T-helper 22 cell (primary cell): Measurements from ENCODE around the gene SLC2A1.

Experiments used
- DNase-seq: peaks from one replicate; pipeline ENCODE4 v3.0.0-alpha.2; 2020; ENCODE audit warnings: low read depth

The SLC2A1 gene

DNA sequence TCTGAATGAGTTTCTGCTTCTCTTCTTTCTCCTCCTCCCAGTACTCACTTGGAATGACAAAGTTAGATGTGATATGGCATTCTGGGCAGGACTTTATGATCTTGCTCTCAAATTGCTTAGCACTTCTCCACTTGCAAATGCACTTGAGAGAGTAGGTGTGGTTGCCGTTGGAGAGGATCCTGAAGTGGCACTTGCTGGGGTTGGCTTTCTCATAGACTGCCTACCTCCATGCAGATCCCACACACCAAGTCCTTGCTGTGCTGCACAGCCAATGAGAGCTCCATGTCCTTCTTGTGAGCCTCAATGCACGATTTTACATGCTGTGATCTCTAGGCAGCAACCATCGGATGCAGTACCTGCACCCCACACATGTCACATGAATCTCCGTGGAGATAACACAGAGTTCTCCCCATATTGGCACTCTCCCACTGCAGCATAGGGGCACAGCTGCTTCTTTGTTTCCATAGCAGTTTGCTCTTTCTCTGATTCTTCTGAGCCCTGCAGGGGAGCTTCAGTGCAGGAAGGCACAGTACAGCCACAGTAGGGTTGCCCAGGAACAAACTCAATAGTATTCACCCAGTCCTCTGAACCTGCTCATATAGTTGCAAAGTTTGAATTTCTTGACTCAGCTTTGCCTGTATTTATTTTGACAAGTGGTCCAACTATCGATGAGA, 67.1 kb downstream of the SLC2A1 start:
- no peak for DNase-seq

DNA sequence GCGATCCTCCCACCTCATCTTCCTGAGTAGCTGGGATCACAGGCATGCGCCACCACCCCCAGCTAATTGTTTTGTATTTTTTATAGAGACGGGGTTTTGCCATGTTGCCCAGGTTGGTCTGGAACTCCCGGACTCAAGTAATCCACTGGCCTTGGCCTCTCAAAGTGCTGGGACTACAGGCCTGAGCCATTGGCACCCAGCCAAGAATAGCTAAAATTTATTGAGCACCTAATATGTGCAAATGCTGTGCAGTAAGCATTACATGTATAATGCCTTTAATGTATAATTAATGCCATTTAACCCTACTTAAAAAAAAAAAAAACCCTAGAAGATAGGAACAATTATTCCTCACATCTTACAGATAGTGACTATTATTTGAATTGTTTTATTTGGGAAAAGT, 69.4 kb downstream of the SLC2A1 start:
- no peak for DNase-seq

DNA sequence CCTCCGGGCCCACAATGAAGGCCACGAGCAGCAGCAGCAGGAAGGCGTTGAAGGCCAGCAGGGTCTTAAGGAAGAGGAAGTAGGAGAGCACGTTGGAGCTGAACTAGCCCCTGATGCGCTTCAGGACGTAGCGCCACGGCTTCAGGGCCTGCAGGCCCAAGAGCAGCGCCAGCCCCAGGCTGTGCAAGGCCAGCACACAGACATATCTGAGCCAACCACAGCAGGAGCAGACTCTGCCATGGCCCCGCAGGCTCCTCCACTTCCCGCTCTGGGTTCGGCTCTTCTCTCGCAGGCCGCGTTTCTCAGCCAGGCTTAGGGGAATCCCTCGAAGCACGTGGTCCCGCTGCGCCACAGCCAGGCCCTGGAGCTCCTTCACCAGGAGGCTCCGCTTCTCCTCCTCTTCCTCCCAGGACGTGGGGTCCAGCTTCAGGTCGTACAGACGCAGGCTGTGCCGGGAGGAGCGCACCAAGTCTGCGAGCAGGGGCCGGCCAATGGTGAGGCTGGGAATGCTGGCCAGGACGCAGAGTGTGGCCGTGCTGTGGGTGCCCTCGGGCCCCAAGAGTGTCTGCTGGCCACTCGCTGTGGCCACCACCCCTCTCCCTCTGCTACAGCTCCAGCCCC, 70.5 kb downstream of the SLC2A1 start:
- DNase-seq: no peak

DNA sequence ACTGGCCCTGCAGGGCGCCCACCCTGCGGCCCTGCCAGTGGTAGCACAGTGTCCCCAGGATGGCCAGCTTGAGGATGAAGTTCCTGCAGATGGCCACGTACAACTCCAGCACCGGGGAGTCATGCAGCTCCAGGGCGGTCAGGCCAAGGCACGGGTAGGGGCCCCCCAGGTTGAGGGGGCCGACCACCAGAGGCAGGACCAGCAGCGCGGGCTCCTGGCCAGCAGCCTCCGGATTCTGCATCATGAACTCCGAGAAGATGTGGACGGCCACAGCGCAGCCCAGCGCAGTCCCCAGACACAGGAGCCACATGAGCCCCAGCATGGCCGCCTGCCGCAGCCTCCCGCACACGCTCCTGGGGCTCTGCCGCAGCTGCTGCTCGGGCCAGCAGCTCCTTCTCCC, 71.3 kb downstream of the SLC2A1 start:
- no peak for DNase-seq

DNA sequence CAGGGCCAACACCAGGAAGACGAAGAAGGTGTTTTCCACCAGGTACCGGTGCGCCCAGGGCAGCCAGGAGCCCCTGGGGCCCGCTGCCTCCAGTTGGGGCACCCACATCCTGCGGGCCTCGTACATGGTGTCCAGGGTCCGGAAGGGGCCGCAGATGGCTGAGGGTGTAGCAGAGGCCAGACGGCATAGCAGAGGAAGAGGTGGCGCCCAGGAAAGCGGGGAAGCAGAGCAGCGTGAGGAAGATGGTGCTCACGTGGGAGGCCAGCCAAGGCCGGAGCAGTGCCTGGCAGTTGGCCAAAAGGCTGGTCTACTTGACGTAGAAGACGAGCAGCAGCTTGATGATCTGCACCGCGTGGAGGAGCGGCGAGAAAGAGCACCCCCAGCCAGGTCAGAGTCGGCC, 71.9 kb downstream of the SLC2A1 start:
- DNase-seq: no peak

DNA sequence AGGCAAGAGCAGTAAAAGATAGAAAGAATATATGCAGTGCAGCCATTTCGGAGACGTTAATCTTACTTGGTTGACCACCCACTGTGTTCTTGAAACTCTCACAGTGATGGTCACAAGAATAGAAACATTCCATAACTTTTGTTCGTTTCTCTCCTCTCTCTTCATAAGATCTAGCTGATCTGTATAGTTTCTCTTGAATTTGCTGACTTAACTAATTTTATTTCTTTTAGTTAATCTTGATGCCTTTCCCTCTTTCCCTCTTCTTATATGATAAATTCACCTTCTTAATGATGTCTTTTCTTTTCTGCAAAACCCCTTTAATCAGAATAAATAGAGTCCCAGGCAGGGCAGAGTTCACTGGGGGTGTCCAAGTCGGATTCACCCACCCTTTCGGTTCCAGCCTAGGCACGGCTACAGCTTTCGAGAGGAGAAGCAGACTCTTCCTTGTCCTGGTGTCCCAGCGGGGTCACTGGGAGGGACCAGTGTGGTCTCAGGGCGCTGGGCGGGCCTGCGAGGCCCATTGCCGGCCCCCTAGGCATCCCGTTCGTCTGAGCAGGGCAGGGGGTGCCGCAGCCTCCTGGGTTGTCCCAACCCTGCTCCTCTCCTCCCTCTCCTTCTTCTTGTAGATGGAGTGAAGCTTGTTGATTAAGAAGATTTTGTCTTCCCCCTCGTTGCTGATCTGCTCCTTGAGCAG, 72.5 kb downstream of the SLC2A1 start:
- no peak for DNase-seq

DNA sequence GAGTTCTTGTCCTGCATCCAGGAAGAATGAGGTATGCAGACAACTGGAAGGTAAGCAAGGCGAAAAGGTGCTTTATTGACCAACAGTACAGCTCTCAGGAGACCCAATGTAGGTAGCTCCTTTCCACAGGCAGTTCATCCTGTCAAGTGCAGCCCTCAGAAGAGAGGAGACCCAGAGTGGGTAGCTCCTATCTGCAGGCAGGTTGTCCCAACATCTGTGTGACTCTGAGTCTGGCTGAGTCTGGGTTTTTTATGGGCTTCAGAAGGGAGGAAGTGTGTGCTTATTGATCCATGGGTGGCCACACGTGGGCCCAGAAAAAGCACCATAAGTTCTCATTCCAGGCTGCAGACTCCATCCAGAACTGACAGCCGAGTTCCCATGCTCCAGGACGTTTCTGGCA, 78.3 kb downstream of the SLC2A1 start:
- DNase-seq: no peak

DNA sequence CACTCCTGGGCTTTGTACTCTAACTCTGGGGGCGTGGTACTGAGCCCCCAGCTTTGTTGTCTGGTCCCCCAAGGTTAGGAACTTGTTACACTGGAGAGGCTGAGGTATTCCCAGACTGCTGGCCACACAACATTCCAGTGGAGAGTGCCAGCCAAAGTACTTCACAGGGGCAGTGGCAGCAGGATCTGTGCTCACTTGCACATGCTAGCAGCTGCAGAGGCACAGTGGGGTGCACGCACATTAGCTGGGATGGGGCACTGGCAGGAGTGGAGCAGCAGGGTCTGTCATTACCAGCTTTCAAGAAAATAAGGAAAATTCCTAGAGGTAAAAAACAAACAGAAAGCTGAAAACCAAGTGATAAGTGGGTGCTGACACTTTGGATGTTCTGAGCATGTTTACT, 81.3 kb downstream of the SLC2A1 start:
- no peak for DNase-seq

DNA sequence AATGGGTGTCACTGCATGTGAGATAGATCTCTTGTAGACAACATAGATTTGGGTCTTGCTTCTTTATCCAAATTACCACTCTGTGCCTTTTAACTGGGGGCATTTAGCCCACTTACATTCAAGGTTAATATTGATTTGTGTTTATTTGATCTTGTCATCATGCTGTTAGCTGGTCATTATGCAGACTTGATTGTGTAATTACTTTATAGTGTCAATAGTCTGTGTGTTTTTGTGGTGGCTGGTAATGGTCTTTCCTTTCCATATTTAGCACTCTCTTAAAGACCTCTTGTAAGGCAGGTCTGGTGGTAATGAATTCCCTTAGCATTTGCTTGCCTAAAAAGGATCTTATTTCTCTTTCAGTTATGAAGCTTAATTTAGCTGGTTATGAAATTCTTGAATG, 82.7 kb downstream of the SLC2A1 start:
- DNase-seq: no peak
